ENCODE measurements around the gene ABR.
"Not testable (repeated sequence)": the region's sequence is repeated elsewhere in the genome, so short reads cannot be mapped to it uniquely, and the experiment has no call there.

ABR gene

GRCh38 chr17:1201132-1201702, 21.4 kb upstream of the ABR start:
- no peak for DNase-seq (ENCODE audit: low spot score)

GRCh38 chr17:1199271-1199743, 19.5 kb upstream of the ABR start:
- not testable (repeated sequence) for DNase-seq (ENCODE audit: low spot score)

GRCh38 chr17:1197781-1198490, 18.2 kb upstream of the ABR start:
- no peak for DNase-seq (ENCODE audit: low spot score)

GRCh38 chr17:1197379-1197778, 17.6 kb upstream of the ABR start:
- DNase-seq (ENCODE audit: low spot score) = no peak

GRCh38 chr17:1196946-1197345, 17.2 kb upstream of the ABR start:
- no peak for DNase-seq (ENCODE audit: low spot score)

GRCh38 chr17:1192911-1193699, 13.3 kb upstream of the ABR start:
- DNase-seq (ENCODE audit: low spot score) = no peak

GRCh38 chr17:1190751-1191331, 11.1 kb upstream of the ABR start:
- no peak for DNase-seq (ENCODE audit: low spot score)

GRCh38 chr17:1188812-1189504, 9.2 kb upstream of the ABR start:
- peak; percentile 58 for DNase-seq (ENCODE audit: low spot score)

GRCh38 chr17:1186923-1187771, 7.4 kb upstream of the ABR start:
- DNase-seq (ENCODE audit: low spot score) = peak; percentile 93

GRCh38 chr17:1186214-1186820, 6.5 kb upstream of the ABR start:
- DNase-seq (ENCODE audit: low spot score) = no peak

GRCh38 chr17:1183171-1183873, 3.5 kb upstream of the ABR start:
- no peak for DNase-seq (ENCODE audit: low spot score)

- no peak for DNase-seq (ENCODE audit: low spot score)
These were observed 3.0 kb upstream of the ABR start for GRCh38 chr17:1182811-1183170.

GRCh38 chr17:1181753-1182137, 2.0 kb upstream of the ABR start:
- no peak for DNase-seq (ENCODE audit: low spot score)

GRCh38 chr17:1180958-1181752, 1.4 kb upstream of the ABR start:
- DNase-seq (ENCODE audit: low spot score) = no peak

GRCh38 chr17:1179112-1179817, 516 bp downstream of the ABR start:
- DNase-seq (ENCODE audit: low spot score) = no peak

- DNase-seq (ENCODE audit: low spot score) = peak; percentile 53
These were observed 2.6 kb downstream of the ABR start for GRCh38 chr17:1177016-1177700.

- no peak for DNase-seq (ENCODE audit: low spot score)
These were observed 5.4 kb downstream of the ABR start for GRCh38 chr17:1174263-1174880.
